ENCODE results near the gene LMAN1L. TPM values are rescaled to one million over a fixed set of nuclear protein-coding genes. Genes with fewer than 3 reads are reported as not detected.
A peak's percentile ranks its signal among the peaks of the same experiment; 100 is the strongest.

Gene LMAN1L
- total RNA-seq, 2 experiments from 2014 or later, result not detected

- no peak overlapping the region for H3K4me3 Mint-ChIP-seq
- ATAC-seq, result no peak
- peaks cover 15% of the 10 kb centered on the region for H3K4me1 Mint-ChIP-seq
- peaks cover 27% of the 10 kb centered on the region for H3K27me3 Mint-ChIP-seq
- H3K9me3 Mint-ChIP-seq (ENCODE audit: low read depth), result no peaks in the 10 kb centered on the region
- no peak overlapping the region for H3K27ac Mint-ChIP-seq
- no peak for DNase-seq
- CTCF ChIA-PET, result interaction anchor here (1.1 to 2.8 kb wide), 6 partner anchors 11 to 71 kb away, joined by 3 to 9 read pairs (median 3); no protein-coding TSS in a partner anchor
- no peaks in the 10 kb centered on the region for H3K36me3 Mint-ChIP-seq
Observed at GRCh38 chr15:74829991-74830390, 17.4 kb downstream of the LMAN1L start.

GRCh38 chr15:74830868-74831267 is 18.2 kb downstream of the LMAN1L start:
- no peak overlapping the region for H3K4me3 Mint-ChIP-seq
- no peaks in the 10 kb centered on the region for H3K36me3 Mint-ChIP-seq
- no peaks in the 10 kb centered on the region for H3K9me3 Mint-ChIP-seq (ENCODE audit: low read depth)
- CTCF ChIA-PET, result interaction anchor here (1.4 to 2.9 kb wide), 3 partner anchors 12 to 70 kb away, joined by 3 to 9 read pairs (median 9); partner anchors contain the start of gene ULK3
- DNase-seq (no peak), ATAC-seq (no peak)
- peaks cover 15% of the 10 kb centered on the region for H3K4me1 Mint-ChIP-seq
- H3K27me3 Mint-ChIP-seq, result peaks cover 21% of the 10 kb centered on the region
- no peak overlapping the region for H3K27ac Mint-ChIP-seq

GRCh38 chr15:74831813-74832495 is 19.3 kb downstream of the LMAN1L start:
- H3K9me3 Mint-ChIP-seq (ENCODE audit: low read depth), result no peaks in the 10 kb centered on the region
- no peak for DNase-seq
- H3K27ac Mint-ChIP-seq, result no peak overlapping the region
- no peaks in the 10 kb centered on the region for H3K36me3 Mint-ChIP-seq
- H3K4me3 Mint-ChIP-seq, result no peak overlapping the region
- no peak for ATAC-seq
- H3K4me1 Mint-ChIP-seq, result peaks cover 15% of the 10 kb centered on the region
- CTCF ChIA-PET, result interaction anchor here (0.8 to 2.9 kb wide), 3 partner anchors 11 to 70 kb away, joined by 3 to 9 read pairs (median 6); partner anchors contain the start of gene ULK3
- H3K27me3 Mint-ChIP-seq, result peaks cover 16% of the 10 kb centered on the region

- ATAC-seq, result no peak
- Mint-ChIP-seq H3K36me3 (no peaks in the 10 kb centered on the region), H3K27ac (no peak overlapping the region), H3K4me1 (peaks cover 15% of the 10 kb centered on the region), H3K4me3 (no peak overlapping the region), H3K27me3 (peaks cover 9% of the 10 kb centered on the region), H3K9me3 (ENCODE audit: low read depth) (no peaks in the 10 kb centered on the region)
- CTCF ChIA-PET, result interaction anchor here (0.6 to 2.9 kb wide), 7 partner anchors 10 to 117 kb away, joined by 3 to 9 read pairs (median 4); partner anchors contain the start of genes FAM219B and ULK3
- DNase-seq, result no peak
Observed at GRCh38 chr15:74832826-74833225, 20.2 kb downstream of the LMAN1L start.

GRCh38 chr15:74833376-74834107 is 20.9 kb downstream of the LMAN1L start:
- Mint-ChIP-seq H3K9me3 (ENCODE audit: low read depth) (no peaks in the 10 kb centered on the region), H3K27ac (no peak overlapping the region), H3K36me3 (no peaks in the 10 kb centered on the region), H3K4me1 (peaks cover 15% of the 10 kb centered on the region), H3K4me3 (no peak overlapping the region), H3K27me3 (peaks cover 6% of the 10 kb centered on the region)
- DNase-seq (no peak), ATAC-seq (no peak)
- CTCF ChIA-PET, result interaction anchor here (0.6 to 2.9 kb wide), 9 partner anchors 9 to 202 kb away, joined by 3 to 9 read pairs (median 4); partner anchors contain the start of genes FAM219B and ULK3

GRCh38 chr15:74835312-74835823 is 22.7 kb downstream of the LMAN1L start:
- CTCF ChIA-PET, result interaction anchor here (0.7 to 2.1 kb wide), 14 partner anchors 9 to 66 kb away, joined by 3 to 34 read pairs (median 5); partner anchors contain the start of genes CPLX3 and CSK

GRCh38 chr15:74836846-74837245 is 24.2 kb downstream of the LMAN1L start:
- peaks cover 10% of the 10 kb centered on the region for H3K4me1 Mint-ChIP-seq
- no peaks in the 10 kb centered on the region for H3K27me3 Mint-ChIP-seq
- ATAC-seq, result no peak
- no peaks in the 10 kb centered on the region for H3K9me3 Mint-ChIP-seq (ENCODE audit: low read depth)
- CTCF ChIA-PET, result interaction anchor here (1.4 to 2.1 kb wide), 6 partner anchors 10 to 67 kb away, joined by 4 to 34 read pairs (median 8); partner anchors contain the start of gene CPLX3
- DNase-seq, result no peak
- no peak overlapping the region for H3K4me3 Mint-ChIP-seq
- H3K36me3 Mint-ChIP-seq, result no peaks in the 10 kb centered on the region
- no peak overlapping the region for H3K27ac Mint-ChIP-seq

More at GRCh38 chr15:74835312-74835823, 22.7 kb downstream of the LMAN1L start:
- ATAC-seq (peak; percentile 62), DNase-seq (peak; percentile 59)
- Mint-ChIP-seq H3K27ac (no peak overlapping the region), H3K9me3 (ENCODE audit: low read depth) (no peaks in the 10 kb centered on the region), H3K27me3 (no peaks in the 10 kb centered on the region), H3K36me3 (no peaks in the 10 kb centered on the region), H3K4me3 (no peak overlapping the region), H3K4me1 (peaks cover 2% of the 10 kb centered on the region)

- Mint-ChIP-seq H3K4me3 (no peak overlapping the region), H3K9me3 (ENCODE audit: low read depth) (no peaks in the 10 kb centered on the region), H3K4me1 (peaks cover 16% of the 10 kb centered on the region), H3K27ac (no peak overlapping the region), H3K27me3 (no peaks in the 10 kb centered on the region), H3K36me3 (peaks cover 2% of the 10 kb centered on the region)
- DNase-seq (no peak), ATAC-seq (no peak)
- CTCF ChIA-PET, result interaction anchor here (0.8 to 4.0 kb wide), 2 partner anchors 32 to 68 kb away, joined by 3 to 25 read pairs; no protein-coding TSS in a partner anchor
Observed at GRCh38 chr15:74837482-74838136, 25.0 kb downstream of the LMAN1L start.

- Mint-ChIP-seq H3K27me3 (no peaks in the 10 kb centered on the region), H3K27ac (no peak overlapping the region), H3K36me3 (peaks cover 2% of the 10 kb centered on the region), H3K4me1 (peaks cover 17% of the 10 kb centered on the region), H3K9me3 (ENCODE audit: low read depth) (no peaks in the 10 kb centered on the region), H3K4me3 (no peak overlapping the region)
- CTCF ChIA-PET, result interaction anchor here (0.8 to 4.0 kb wide), 3 partner anchors 33 to 68 kb away, joined by 3 to 25 read pairs (median 3); no protein-coding TSS in a partner anchor
- ATAC-seq (no peak), DNase-seq (no peak)
Observed at GRCh38 chr15:74838137-74838516, 25.5 kb downstream of the LMAN1L start.

GRCh38 chr15:74838746-74839525 is 26.3 kb downstream of the LMAN1L start:
- H3K36me3 Mint-ChIP-seq, result peaks cover 2% of the 10 kb centered on the region
- DNase-seq (no peak), ATAC-seq (no peak)
- no peaks in the 10 kb centered on the region for H3K27me3 Mint-ChIP-seq
- no peaks in the 10 kb centered on the region for H3K9me3 Mint-ChIP-seq (ENCODE audit: low read depth)
- CTCF ChIA-PET, result interaction anchor here (0.8 to 4.0 kb wide), 4 partner anchors 33 to 112 kb away, joined by 3 to 25 read pairs (median 3); no protein-coding TSS in a partner anchor
- H3K4me1 Mint-ChIP-seq, result peaks cover 22% of the 10 kb centered on the region
- no peak overlapping the region for H3K27ac Mint-ChIP-seq
- no peak overlapping the region for H3K4me3 Mint-ChIP-seq

- DNase-seq (no peak), ATAC-seq (no peak)
- no peaks in the 10 kb centered on the region for H3K9me3 Mint-ChIP-seq (ENCODE audit: low read depth)
- no peaks in the 10 kb centered on the region for H3K27me3 Mint-ChIP-seq
- H3K4me3 Mint-ChIP-seq, result no peak overlapping the region
- H3K4me1 Mint-ChIP-seq, result peaks cover 30% of the 10 kb centered on the region
- CTCF ChIA-PET, result interaction anchor here (0.8 to 4.0 kb wide), 4 partner anchors 62 to 111 kb away, joined by 3 to 25 read pairs (median 5); no protein-coding TSS in a partner anchor
- H3K27ac Mint-ChIP-seq, result no peak overlapping the region
- H3K36me3 Mint-ChIP-seq, result peaks cover 4% of the 10 kb centered on the region
Observed at GRCh38 chr15:74839526-74840395, 27.1 kb downstream of the LMAN1L start.

All from activated CD8-positive, alpha-beta memory T cell treated with anti-CD3 and anti-CD28 coated beads, Interleukin-2, amount 10 ng/mL, durations not matched to agents 7 days and 5 days (primary cell).